Endothelial cell of umbilical vein (primary cell): ENCODE results near the gene XDH.

Experiments used
- EZH2 ChIP-seq: IDR thresholded peaks from 2 replicates; pipeline ENCODE4 v1.6.1; 2012; ENCODE audit warnings: borderline replicate concordance, low read depth, mild to moderate bottlenecking, moderate library complexity, low read length, inconsistent platforms; ENCODE audit not compliant: severe bottlenecking
- FOS ChIP-seq: IDR thresholded peaks from 2 replicates; pipeline ENCODE4 v1.6.1; 2011; ENCODE audit warnings: mild to moderate bottlenecking, low read length, moderate library complexity, borderline replicate concordance; ENCODE audit not compliant: insufficient read depth
- GATA2 ChIP-seq: IDR thresholded peaks from 2 replicates; pipeline ENCODE4 v1.7.0; 2011; ENCODE audit warnings: low read depth, mild to moderate bottlenecking, moderate library complexity, mixed read lengths, low read length; ENCODE audit not compliant: insufficient read length, insufficient read depth
- JUN ChIP-seq: IDR thresholded peaks from 2 replicates; pipeline ENCODE4 v1.6.1; 2011; ENCODE audit warnings: borderline replicate concordance, low read depth; ENCODE audit not compliant: insufficient read length, insufficient read depth
- MYC ChIP-seq: IDR thresholded peaks from one replicate; pipeline ENCODE4 v1.6.1; 2011; ENCODE audit warnings: mild to moderate bottlenecking, low read depth, low read length
- POLR2A ChIP-seq: IDR thresholded peaks from 2 replicates; pipeline ENCODE4 v1.6.1; 2012; ENCODE audit warnings: low read depth, mild to moderate bottlenecking, control low read depth, low read length
- POLR2AphosphoS5 ChIP-seq: IDR thresholded peaks from 2 replicates; pipeline ENCODE4 v1.6.1; 2012; ENCODE audit warnings: low read depth, mild to moderate bottlenecking, control low read depth, low read length, moderate library complexity; ENCODE audit not compliant: insufficient read depth
- TF ChIP-seq, protein P1 (sequence below), 2 donors: IDR thresholded peaks; 1 replicate in 1 of 2; 2 replicates in 1 of 2; pipeline ENCODE4 v1.5.1; 2011; ENCODE audit warnings: low read length in 2 of 2, mild to moderate bottlenecking in 2 of 2, moderate library complexity in 2 of 2, control low read depth in 1 of 2, inconsistent platforms in 1 of 2, low read depth in 1 of 2; ENCODE audit not compliant: insufficient read depth in 1 of 2; ENCODE audit errors: extremely low read depth in 1 of 2
- TF ChIP-seq, protein P2 (sequence below): IDR thresholded peaks from 2 replicates; pipeline ENCODE4 v1.6.1; 2011; ENCODE audit not compliant: insufficient read depth, insufficient read length

DNA sequence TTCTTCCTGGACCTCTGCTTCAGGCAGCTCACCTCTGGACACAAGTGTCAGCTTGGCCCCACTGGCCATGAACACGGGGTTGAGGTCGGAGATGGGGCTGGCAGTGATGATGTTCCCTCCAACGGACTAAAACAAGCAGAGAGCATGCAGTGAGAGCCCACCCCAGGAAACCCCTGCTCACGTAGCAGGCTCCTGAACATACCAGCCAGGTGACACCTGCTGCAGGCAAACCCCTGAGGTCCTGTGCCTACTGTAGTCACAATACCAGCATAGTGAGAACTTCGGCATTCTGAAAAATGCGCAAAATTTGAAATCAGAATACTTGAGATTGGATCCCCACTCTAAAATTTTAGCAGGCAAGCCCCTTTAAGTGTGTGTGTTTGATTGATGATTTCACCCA, 32.9 kb downstream of the XDH start:
- TF ChIP-seq, protein P1, sequence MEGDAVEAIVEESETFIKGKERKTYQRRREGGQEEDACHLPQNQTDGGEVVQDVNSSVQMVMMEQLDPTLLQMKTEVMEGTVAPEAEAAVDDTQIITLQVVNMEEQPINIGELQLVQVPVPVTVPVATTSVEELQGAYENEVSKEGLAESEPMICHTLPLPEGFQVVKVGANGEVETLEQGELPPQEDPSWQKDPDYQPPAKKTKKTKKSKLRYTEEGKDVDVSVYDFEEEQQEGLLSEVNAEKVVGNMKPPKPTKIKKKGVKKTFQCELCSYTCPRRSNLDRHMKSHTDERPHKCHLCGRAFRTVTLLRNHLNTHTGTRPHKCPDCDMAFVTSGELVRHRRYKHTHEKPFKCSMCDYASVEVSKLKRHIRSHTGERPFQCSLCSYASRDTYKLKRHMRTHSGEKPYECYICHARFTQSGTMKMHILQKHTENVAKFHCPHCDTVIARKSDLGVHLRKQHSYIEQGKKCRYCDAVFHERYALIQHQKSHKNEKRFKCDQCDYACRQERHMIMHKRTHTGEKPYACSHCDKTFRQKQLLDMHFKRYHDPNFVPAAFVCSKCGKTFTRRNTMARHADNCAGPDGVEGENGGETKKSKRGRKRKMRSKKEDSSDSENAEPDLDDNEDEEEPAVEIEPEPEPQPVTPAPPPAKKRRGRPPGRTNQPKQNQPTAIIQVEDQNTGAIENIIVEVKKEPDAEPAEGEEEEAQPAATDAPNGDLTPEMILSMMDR (IDR thresholded peaks at IDR 0.05; ENCODE audit: extremely low read depth in 1 of 2, insufficient read depth in 1 of 2, low read depth in 1 of 2, low read length in 2 of 2) = no peak
- TF ChIP-seq FOS (no peak), POLR2A (no peak), POLR2AphosphoS5 (no peak), EZH2 (no peak), GATA2 (no peak), MYC (no peak), JUN (no peak)
- TF ChIP-seq, protein P2, sequence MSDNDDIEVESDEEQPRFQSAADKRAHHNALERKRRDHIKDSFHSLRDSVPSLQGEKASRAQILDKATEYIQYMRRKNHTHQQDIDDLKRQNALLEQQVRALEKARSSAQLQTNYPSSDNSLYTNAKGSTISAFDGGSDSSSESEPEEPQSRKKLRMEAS = no peak
